ENCODE measurements around the gene TBR1.

DNA sequence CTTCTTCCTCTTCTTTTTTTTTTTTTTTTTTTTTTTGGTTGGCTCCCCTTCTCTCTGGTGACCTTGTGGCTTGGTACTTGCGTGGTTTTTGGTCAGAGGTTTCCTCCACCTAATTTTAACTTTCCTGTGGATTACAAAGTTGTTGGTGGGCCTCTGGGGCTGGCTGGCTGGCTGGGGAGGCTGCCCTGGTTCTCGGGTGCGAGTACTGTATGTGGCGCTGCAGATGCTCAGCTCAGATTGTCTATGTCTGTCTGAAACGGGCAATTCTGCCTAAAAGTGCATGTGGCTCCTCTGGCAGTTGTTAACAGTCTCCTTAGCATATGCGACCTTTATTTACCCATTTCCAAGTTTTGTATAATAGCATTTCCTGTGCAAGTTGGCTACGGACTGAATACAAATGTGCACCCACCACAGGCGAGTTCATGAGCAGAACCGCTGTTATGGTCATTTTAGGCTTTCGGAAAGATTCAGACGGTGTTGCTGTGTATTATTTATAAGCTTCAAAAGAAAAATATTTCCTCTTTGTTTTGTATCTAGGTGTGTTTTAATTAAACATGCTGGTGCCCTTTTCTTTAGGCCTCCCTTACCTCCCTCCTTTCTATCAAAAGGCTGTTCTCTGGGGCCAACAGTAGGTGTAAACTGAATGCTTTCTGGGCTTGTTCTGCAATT is 4.4 kb downstream of the TBR1 start:
- TF ChIP-seq, protein P1, sequence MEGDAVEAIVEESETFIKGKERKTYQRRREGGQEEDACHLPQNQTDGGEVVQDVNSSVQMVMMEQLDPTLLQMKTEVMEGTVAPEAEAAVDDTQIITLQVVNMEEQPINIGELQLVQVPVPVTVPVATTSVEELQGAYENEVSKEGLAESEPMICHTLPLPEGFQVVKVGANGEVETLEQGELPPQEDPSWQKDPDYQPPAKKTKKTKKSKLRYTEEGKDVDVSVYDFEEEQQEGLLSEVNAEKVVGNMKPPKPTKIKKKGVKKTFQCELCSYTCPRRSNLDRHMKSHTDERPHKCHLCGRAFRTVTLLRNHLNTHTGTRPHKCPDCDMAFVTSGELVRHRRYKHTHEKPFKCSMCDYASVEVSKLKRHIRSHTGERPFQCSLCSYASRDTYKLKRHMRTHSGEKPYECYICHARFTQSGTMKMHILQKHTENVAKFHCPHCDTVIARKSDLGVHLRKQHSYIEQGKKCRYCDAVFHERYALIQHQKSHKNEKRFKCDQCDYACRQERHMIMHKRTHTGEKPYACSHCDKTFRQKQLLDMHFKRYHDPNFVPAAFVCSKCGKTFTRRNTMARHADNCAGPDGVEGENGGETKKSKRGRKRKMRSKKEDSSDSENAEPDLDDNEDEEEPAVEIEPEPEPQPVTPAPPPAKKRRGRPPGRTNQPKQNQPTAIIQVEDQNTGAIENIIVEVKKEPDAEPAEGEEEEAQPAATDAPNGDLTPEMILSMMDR (IDR thresholded peaks at IDR 0.05): no peak
- no peak for TF ChIP-seq POLR2A (IDR thresholded peaks at IDR 0.05)

All from lower leg skin (tissue), 3 donors.